ENCODE data around the gene SLC6A18. TPM values are rescaled to one million over a fixed set of nuclear protein-coding genes. Genes with fewer than 3 reads are reported as not detected.

SLC6A18 gene
- total and polyA plus RNA-seq, 2 of the 13 experiments (the other 11 are each of a cell fraction or from before 2014, with no cell fraction given): not detected

DNA sequence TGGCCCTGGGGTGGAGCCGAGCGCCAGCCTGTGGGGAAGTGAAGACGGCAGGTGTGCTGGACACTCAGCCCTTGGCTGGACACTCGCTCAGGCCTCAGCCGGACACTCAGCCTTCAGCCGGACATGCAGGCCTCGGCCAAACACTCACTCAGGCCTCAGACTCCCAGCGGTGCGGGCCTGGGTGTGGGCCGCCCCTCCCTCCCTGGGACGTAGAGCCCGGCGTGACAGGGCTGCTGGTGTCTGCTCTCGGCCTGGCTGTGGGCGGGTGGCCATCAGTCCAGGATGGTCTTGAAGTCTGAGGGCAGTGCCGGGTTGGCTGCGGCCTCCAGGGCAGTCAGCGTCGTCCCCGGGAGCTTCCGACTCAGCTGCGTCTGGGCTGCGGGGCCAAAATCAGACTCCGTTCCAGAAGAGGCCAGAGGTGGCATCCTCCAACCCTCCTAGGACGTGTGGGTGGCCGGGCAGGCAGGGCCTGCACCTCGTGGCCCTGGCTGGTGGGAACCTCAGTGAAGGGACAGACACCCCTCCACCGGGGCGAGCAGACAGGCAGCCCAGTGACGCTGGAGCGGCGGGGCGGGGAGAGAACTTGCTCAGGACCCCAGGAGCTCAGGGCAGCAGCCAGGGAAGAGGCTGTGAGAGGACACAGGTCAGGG is 28.4 kb downstream of the SLC6A18 start:
- H3K27me3 ChIP-seq (ENCODE audit: control insufficient read depth in 1 of 2, insufficient read depth in 2 of 2, low read length in 2 of 2): peaks cover 2 to 19% of the 10 kb centered on the region in 2 experiments; a peak in 4 of 5 replicates
- no peak for DNase-seq (ENCODE audit: low spot score)
- no peak overlapping the region for H2AFZ ChIP-seq (ENCODE audit: low read length)
- H3K4me2 ChIP-seq (ENCODE audit: low read depth, low read length): no peak overlapping the region
- intact Hi-C loops (cut with micrococcal nuclease; ENCODE audit: unreplicated experiment) (no loop called here), in situ Hi-C loops (cut with HindIII; ENCODE audit: extremely low pct_ligation_motif_present, low pct_unique_long_range_greater_than_20kb) (no loop called here)
- no peak overlapping the region for H3K27ac ChIP-seq (ENCODE audit: extremely low read length, insufficient read depth, low read length)
- no peak for FAIRE-seq
- no peaks in the 10 kb centered on the region for H4K20me1 ChIP-seq (ENCODE audit: insufficient read depth, low read length)
- H3K9ac ChIP-seq (ENCODE audit: insufficient read depth, low read depth, low read length): no peak overlapping the region
- no peak overlapping the region for H3K4me3 ChIP-seq (replicated peaks in 1 of 3; ENCODE audit: insufficient read depth in 1 of 3, low read depth in 2 of 3, low read length in 3 of 3)
- POLR2A ChIA-PET: no interaction called here
- no peaks in the 10 kb centered on the region for H3K36me3 ChIP-seq (replicated peaks in 1 of 2; ENCODE audit: control insufficient read depth in 1 of 2, insufficient read depth in 2 of 2, low read length in 2 of 2)
- no peaks in the 10 kb centered on the region for H3K79me2 ChIP-seq (ENCODE audit: insufficient read depth, low read length)
- TF ChIP-seq POGK (CRISPR knock-in tag; conservative IDR thresholded peaks at IDR 0.05) (no peak), CAMTA2 (CRISPR knock-in tag; IDR thresholded peaks at IDR 0.05; ENCODE audit: borderline replicate concordance) (no peak)
- 55% methylated on average over 8 of the region's 33 CpGs for whole genome bisulfite sequencing (ENCODE audit: low lambda C conversion rate)
- no TSS peak for BruUV-seq (replicated peaks)
- H3K9me3 ChIP-seq (ENCODE audit: low read length): no peaks in the 10 kb centered on the region
- no peak for ATAC-seq
- no peaks in the 10 kb centered on the region for H3K4me1 ChIP-seq (ENCODE audit: insufficient read depth, low read length)
- CTCF ChIA-PET (ENCODE audit: low intra/inter-chr PET ratio, low total read pairs): no interaction called here

- H3K36me3 ChIP-seq (replicated peaks in 1 of 2; ENCODE audit: control insufficient read depth in 1 of 2, insufficient read depth in 2 of 2, low read length in 2 of 2): no peaks in the 10 kb centered on the region
- FAIRE-seq: no peak
- no TSS peak for BruUV-seq (replicated peaks)
- no peak for ATAC-seq
- H3K79me2 ChIP-seq (ENCODE audit: insufficient read depth, low read length): no peaks in the 10 kb centered on the region
- no peaks in the 10 kb centered on the region for H3K4me1 ChIP-seq (ENCODE audit: insufficient read depth, low read length)
- DNase-seq (ENCODE audit: low spot score): no peak
- no peak overlapping the region for H3K9ac ChIP-seq (ENCODE audit: insufficient read depth, low read depth, low read length)
- no peaks in the 10 kb centered on the region for H4K20me1 ChIP-seq (ENCODE audit: insufficient read depth, low read length)
- no peak overlapping the region for H3K27ac ChIP-seq (ENCODE audit: extremely low read length, insufficient read depth, low read length)
- CTCF ChIA-PET (ENCODE audit: low intra/inter-chr PET ratio, low total read pairs): no interaction called here
- TF ChIP-seq SOX6 (IDR thresholded peaks at IDR 0.05): no peak
- no peak for TF ChIP-seq SOX6 (CRISPR knock-in tag; IDR thresholded peaks at IDR 0.05)
- TF ChIP-seq JARID2 (CRISPR knock-in tag; IDR thresholded peaks at IDR 0.05; ENCODE audit: insufficient replicate concordance): no peak
- no peak for TF ChIP-seq EP300 (IDR thresholded peaks at IDR 0.05; ENCODE audit: low read depth in 2 of 2, low read length in 2 of 2)
- no peak for TF ChIP-seq EP300 (CRISPR knock-in tag; IDR thresholded peaks at IDR 0.05; ENCODE audit: borderline replicate concordance)
- no peak for TF ChIP-seq PRPF4 (IDR thresholded peaks at IDR 0.05; ENCODE audit: low read depth, low read length, poor library complexity, severe bottlenecking)
- no peak for TF ChIP-seq JDP2 (CRISPR knock-in tag; IDR thresholded peaks at IDR 0.05; ENCODE audit: borderline replicate concordance)
- no peak for TF ChIP-seq XRCC5 (optimal IDR thresholded peaks at IDR 0.05; ENCODE audit: low read length)
- TF ChIP-seq E2F5 (CRISPR knock-in tag; conservative IDR thresholded peaks at IDR 0.05): no peak
- H3K27me3 ChIP-seq (ENCODE audit: control insufficient read depth in 1 of 2, insufficient read depth in 2 of 2, low read length in 2 of 2): peaks cover 0 to 15% of the 10 kb centered on the region in 2 experiments; a peak in 3 of 5 replicates
- intact Hi-C loops (cut with micrococcal nuclease; ENCODE audit: unreplicated experiment): no loop called here
- no peak overlapping the region for H3K4me3 ChIP-seq (replicated peaks in 1 of 3; ENCODE audit: insufficient read depth in 1 of 3, low read depth in 2 of 3, low read length in 3 of 3)
- in situ Hi-C loops (cut with HindIII; ENCODE audit: extremely low pct_ligation_motif_present, low pct_unique_long_range_greater_than_20kb): no loop called here
- no peaks in the 10 kb centered on the region for H3K9me3 ChIP-seq (ENCODE audit: low read length)
- 69% methylated on average over 12 of the region's 19 CpGs for WGBS (ENCODE audit: low lambda C conversion rate)
- no peak overlapping the region for H2AFZ ChIP-seq (ENCODE audit: low read length)
- H3K4me2 ChIP-seq (ENCODE audit: low read depth, low read length): no peak overlapping the region
- POLR2A ChIA-PET: no interaction called here
Measured at GRCh38 chr5:1254196-1254595, 29.0 kb downstream of the SLC6A18 start.

Data from HepG2 (cell line).